MM.1S (cell line): Measurements from ENCODE around the gene LHPP.
A peak's percentile ranks its signal among the peaks of the same experiment; 100 is the strongest.

Experiments used
- DNase-seq: peaks from one replicate; pipeline ENCODE4 v3.0.0-alpha.2; 2015
- H2AFZ ChIP-seq: fragments of 300-600 bp; sonication (generic); 2 replicates; pipeline ENCODE4 v1.6.0; 2016; ENCODE audit warnings: antibody characterized with exemption, low read length
- H3F3A ChIP-seq: fragments of 300-600 bp; sonication (generic); 2 replicates; pipeline ENCODE4 v1.6.1; 2016; ENCODE audit warnings: mild to moderate bottlenecking, antibody characterized with exemption, low read length, moderate library complexity, mixed read lengths; ENCODE audit not compliant: insufficient read depth
- H3K27ac ChIP-seq: fragments of 300-600 bp; sonication (generic); 2 replicates; pipeline ENCODE4 v1.5.1; 2016; ENCODE audit warnings: mild to moderate bottlenecking, low read length
- H3K27me3 ChIP-seq: fragments of 300-600 bp; sonication (generic); replicated peaks from 2 replicates; pipeline ENCODE4 v1.6.0; 2016; ENCODE audit warnings: low read length; ENCODE audit not compliant: insufficient read depth
- H3K36me3 ChIP-seq: fragments of 300-600 bp; sonication (generic); replicated peaks from 2 replicates; pipeline ENCODE4 v1.6.1; 2016; ENCODE audit warnings: mild to moderate bottlenecking, low read length, mixed read lengths; ENCODE audit not compliant: insufficient read depth
- H3K4me1 ChIP-seq: fragments of 300-600 bp; sonication (generic); 2 replicates; pipeline ENCODE4 v1.6.1; 2016; ENCODE audit warnings: low read length, mixed read lengths
- H3K4me2 ChIP-seq: fragments of 300-600 bp; sonication (generic); 2 replicates; pipeline ENCODE4 v1.6.0; 2016; ENCODE audit warnings: low read depth, low read length
- H3K4me3 ChIP-seq: fragments of 300-600 bp; sonication (generic); 2 replicates; pipeline ENCODE4 v1.5.1; 2016; ENCODE audit warnings: low read length, mixed read lengths
- H3K79me2 ChIP-seq: fragments of 300-600 bp; sonication (generic); 2 replicates; pipeline ENCODE4 v1.6.1; 2016; ENCODE audit warnings: mixed run types, low read length, mixed read lengths
- H3K9ac ChIP-seq: fragments of 300-600 bp; sonication (generic); 2 replicates; pipeline ENCODE4 v1.6.1; 2016; ENCODE audit warnings: low read length, mixed read lengths
- H3K9me2 ChIP-seq: fragments of 300-600 bp; sonication (generic); replicated peaks from 2 replicates; pipeline ENCODE4 v1.6.1; 2016; ENCODE audit warnings: mild to moderate bottlenecking, low read length, mixed read lengths; ENCODE audit not compliant: insufficient read depth
- H3K9me3 ChIP-seq: fragments of 300-600 bp; sonication (generic); replicated peaks from 2 replicates; pipeline ENCODE4 v1.6.1; 2016; ENCODE audit warnings: mild to moderate bottlenecking, low read length, mixed read lengths; ENCODE audit not compliant: insufficient read depth
- H4K20me1 ChIP-seq: fragments of 300-600 bp; sonication (generic); 2 replicates; pipeline ENCODE4 v1.6.1; 2016; ENCODE audit warnings: mild to moderate bottlenecking, low read length, moderate library complexity, mixed read lengths; ENCODE audit not compliant: insufficient read depth
- EZH2 ChIP-seq: fragments of 300-600 bp; sonication (generic); optimal IDR thresholded peaks from 2 replicates; pipeline ENCODE3; 2017; ENCODE audit warnings: low read depth, mild to moderate bottlenecking, antibody characterized with exemption, low read length, mixed read lengths
- EZH2phosphoT487 ChIP-seq: fragments of 300-600 bp; sonication (generic); IDR thresholded peaks from 2 replicates; pipeline ENCODE4 v1.6.1; 2018; ENCODE audit warnings: antibody characterized with exemption, low read length
- TF ChIP-seq, protein P1 (sequence below): fragments of 300-600 bp; sonication (generic); IDR thresholded peaks from 2 replicates; pipeline ENCODE4 v1.5.1; 2016; ENCODE audit warnings: antibody characterized with exemption, low read length, mixed read lengths

The LHPP gene

DNA sequence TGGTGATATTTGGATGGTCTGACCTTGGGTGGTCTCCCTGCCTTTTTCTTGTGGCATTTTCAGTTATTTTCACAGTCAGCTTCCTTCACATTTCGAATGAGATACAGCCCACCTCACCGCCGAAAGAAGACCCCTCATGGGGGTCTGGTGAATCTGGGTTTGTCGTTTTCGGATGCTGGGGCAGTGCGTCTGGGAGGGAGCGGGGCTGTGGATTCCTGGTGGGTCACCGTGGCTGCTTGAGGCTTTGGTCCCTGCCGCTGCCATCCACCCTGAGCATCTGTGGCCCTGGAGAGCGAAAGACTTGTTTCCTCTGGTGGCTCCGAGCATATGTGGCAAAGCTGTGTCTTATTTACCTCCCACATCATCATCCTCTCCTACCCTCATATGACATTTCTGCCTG is 43.1 kb downstream of the LHPP start:
- TF ChIP-seq, protein P1, sequence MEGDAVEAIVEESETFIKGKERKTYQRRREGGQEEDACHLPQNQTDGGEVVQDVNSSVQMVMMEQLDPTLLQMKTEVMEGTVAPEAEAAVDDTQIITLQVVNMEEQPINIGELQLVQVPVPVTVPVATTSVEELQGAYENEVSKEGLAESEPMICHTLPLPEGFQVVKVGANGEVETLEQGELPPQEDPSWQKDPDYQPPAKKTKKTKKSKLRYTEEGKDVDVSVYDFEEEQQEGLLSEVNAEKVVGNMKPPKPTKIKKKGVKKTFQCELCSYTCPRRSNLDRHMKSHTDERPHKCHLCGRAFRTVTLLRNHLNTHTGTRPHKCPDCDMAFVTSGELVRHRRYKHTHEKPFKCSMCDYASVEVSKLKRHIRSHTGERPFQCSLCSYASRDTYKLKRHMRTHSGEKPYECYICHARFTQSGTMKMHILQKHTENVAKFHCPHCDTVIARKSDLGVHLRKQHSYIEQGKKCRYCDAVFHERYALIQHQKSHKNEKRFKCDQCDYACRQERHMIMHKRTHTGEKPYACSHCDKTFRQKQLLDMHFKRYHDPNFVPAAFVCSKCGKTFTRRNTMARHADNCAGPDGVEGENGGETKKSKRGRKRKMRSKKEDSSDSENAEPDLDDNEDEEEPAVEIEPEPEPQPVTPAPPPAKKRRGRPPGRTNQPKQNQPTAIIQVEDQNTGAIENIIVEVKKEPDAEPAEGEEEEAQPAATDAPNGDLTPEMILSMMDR: no peak
- TF ChIP-seq EZH2: no peak
- TF ChIP-seq EZH2phosphoT487: no peak
- no peaks in the 10 kb centered on the region for H3K79me2 ChIP-seq
- H3K27me3 ChIP-seq: no peaks in the 10 kb centered on the region
- DNase-seq: no peak
- no peaks in the 10 kb centered on the region for H3K9me2 ChIP-seq
- H3K9me3 ChIP-seq: no peaks in the 10 kb centered on the region
- no peak overlapping the region for H3K27ac ChIP-seq
- H3K4me1 ChIP-seq: peaks cover 17% of the 10 kb centered on the region
- H3K4me2 ChIP-seq: no peak overlapping the region
- no peaks in the 10 kb centered on the region for H3K36me3 ChIP-seq
- H3K9ac ChIP-seq: no peak overlapping the region
- H3F3A ChIP-seq: peaks cover 5% of the 10 kb centered on the region; the same call in 1 of the 2 replicates
- H3K4me3 ChIP-seq: no peak overlapping the region
- H2AFZ ChIP-seq: no peak overlapping the region
- H4K20me1 ChIP-seq: no peaks in the 10 kb centered on the region

DNA sequence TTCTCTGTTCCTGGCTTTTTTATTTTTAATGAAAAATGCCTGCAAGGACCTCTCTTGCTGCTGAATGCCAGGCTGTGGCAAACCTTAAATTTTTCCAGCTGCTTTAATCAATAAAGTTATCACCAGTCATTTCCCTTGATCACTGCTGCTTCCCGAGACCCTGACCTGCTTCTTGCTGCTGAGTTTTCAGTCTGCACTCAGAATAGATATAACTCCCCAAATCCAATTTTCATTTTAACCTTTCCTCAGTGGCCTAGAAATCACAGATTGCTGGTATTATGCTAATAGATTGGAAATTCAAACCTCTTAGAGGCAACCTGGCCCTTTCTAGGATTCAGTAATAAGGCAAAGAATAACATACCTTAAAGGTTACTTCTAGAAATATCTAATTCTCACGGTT is 43.7 kb downstream of the LHPP start:
- no peaks in the 10 kb centered on the region for H3K9me3 ChIP-seq
- no peak overlapping the region for H3K4me3 ChIP-seq
- no peak for TF ChIP-seq EZH2phosphoT487
- TF ChIP-seq, protein P1: no peak
- TF ChIP-seq EZH2: no peak
- no peak for DNase-seq
- peaks cover 5% of the 10 kb centered on the region; the same call in 1 of the 2 replicates for H3F3A ChIP-seq
- H3K9ac ChIP-seq: no peak overlapping the region
- H3K36me3 ChIP-seq: no peaks in the 10 kb centered on the region
- no peak overlapping the region for H3K4me2 ChIP-seq
- peaks cover 17% of the 10 kb centered on the region for H3K4me1 ChIP-seq
- H4K20me1 ChIP-seq: no peaks in the 10 kb centered on the region
- no peaks in the 10 kb centered on the region for H3K27me3 ChIP-seq
- H3K79me2 ChIP-seq: no peaks in the 10 kb centered on the region
- no peak overlapping the region for H3K27ac ChIP-seq
- H2AFZ ChIP-seq: no peak overlapping the region
- H3K9me2 ChIP-seq: no peaks in the 10 kb centered on the region

- Histone ChIP-seq H3K4me2 (peak overlapping the region; percentile 76), H3F3A (peaks cover 5% of the 10 kb centered on the region; the same call in 1 of the 2 replicates), H3K4me3 (peak overlapping the region; percentile 2; the same call in 1 of the 2 replicates), H3K9ac (peak overlapping the region; percentile 40), H3K79me2 (no peaks in the 10 kb centered on the region), H3K4me1 (peaks cover 17% of the 10 kb centered on the region), H3K9me3 (no peaks in the 10 kb centered on the region), H2AFZ (peak overlapping the region; percentile 44), H3K27me3 (no peaks in the 10 kb centered on the region), H3K27ac (peak overlapping the region; percentile 86), H3K9me2 (no peaks in the 10 kb centered on the region), H3K36me3 (no peaks in the 10 kb centered on the region), H4K20me1 (no peaks in the 10 kb centered on the region)
- TF ChIP-seq, protein P1: 0 out of 2 replicates have a peak, but pooled peaks have one; percentile 13
- TF ChIP-seq EZH2phosphoT487 (no peak), EZH2 (no peak)
- peak; percentile 90 for DNase-seq
Observed at GRCh38 chr10:124508070-124508667, 46.5 kb downstream of the LHPP start.
